NCI-H187 (cell line): ENCODE data around the gene RPAP2.
"Not testable (repeated sequence)": the region's sequence is repeated elsewhere in the genome, so short reads cannot be mapped to it uniquely, and the experiment has no call there.

Experiments
- DNase-seq, 2 experiments: peaks; one replicate each; lab custom pipeline; 2025; lab: John Stamatoyannopoulos, UW

The RPAP2 gene

DNA sequence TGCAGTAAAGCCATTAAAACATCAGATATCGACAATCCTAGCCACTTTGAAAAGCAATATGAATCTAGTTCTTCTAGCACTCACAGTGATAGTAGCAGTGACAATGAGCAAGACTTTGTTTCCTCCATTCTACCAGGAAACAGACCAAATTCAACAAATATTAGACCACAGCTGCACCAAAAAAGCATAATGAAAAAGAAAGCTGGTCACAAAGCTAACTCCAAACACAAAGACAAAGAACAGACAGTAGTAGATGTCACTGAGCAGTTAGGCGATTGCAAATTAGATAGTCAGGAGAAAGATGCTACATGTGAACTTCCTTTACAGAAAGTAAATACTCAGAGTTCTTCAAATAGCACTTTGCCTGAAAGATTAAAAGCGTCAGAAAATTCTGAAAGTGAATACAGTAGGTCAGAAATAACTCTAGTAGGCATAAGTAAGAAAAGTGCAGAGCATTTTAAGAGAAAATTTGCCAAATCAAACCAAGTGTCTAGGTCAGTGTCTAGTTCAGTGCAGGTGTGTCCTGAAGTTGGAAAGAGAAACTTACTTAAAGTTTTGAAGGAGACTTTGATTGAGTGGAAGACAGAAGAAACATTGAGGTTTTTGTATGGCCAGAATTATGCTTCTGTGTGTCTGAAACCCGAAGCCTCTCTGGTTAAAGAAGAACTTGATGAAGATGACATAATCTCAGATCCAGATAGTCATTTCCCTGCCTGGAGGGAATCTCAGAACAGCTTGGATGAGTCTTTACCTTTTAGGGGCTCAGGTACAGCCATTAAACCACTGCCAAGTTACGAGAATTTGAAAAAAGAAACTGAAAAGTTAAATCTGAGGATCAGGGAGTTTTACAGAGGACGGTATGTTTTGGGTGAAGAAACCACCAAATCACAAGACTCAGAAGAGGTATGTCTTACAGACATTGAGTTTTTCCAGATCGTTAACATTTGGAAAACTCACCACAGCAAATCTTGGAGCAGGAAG lies 24.9 kb downstream of the RPAP2 start:
- DNase-seq: no peak

DNA sequence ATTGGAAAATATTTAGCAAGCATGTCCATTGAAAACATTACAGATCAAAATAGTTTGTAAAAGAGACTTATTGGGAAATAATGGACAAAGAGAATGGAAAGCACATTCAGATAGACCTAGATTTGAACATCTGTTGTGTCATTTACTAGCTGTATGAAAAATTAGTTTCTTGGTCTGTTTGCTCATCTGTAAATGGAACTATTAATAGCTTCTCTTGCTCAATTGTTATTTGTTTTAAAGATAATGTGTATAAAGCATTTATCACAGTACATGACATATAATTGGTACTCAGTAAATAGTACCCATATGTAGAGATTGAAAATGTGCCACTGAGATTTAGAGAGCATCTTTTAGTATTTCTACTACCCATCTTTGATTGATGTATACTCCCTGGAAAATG lies 25.9 kb downstream of the RPAP2 start:
- no peak for DNase-seq

DNA sequence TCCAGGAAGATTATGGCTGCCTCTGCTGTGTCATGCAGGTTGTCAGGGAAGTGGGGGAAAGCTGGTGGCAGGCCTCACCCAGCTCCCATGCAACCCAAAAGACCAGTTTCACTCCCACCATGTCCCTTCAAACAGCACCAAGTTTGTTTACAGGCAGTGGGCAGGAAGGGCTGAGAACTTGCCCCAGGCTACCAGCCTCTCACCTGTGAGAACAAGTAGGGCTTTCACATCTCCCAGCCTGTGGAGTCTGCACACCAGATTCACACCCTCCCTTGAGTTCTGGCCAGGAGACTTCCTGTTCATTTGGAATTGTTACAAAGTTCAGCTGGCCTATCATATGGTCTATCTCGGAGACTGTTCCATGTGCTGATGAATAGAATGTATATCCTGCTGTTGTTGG lies 27.8 kb downstream of the RPAP2 start:
- DNase-seq: no peak

DNA sequence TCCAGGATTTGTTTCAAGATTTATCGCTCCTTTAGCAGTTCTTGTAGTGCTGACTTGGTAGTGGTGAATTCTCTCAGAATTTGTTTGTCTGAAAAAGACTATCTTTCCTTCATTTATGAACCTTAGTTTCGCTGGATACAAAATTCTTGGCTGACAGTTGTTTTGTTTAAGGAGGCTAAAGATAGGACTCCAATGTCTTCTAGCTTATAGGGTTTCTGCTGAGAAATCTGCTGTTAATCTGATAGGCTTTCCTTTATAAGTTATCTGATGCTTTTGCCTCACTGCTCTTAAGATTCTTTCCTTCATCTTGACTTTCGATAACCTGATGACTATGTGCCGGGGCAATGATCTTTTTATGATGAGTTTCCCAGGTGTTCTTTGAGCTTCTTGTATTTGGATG lies 28.9 kb downstream of the RPAP2 start:
- DNase-seq: no peak

DNA sequence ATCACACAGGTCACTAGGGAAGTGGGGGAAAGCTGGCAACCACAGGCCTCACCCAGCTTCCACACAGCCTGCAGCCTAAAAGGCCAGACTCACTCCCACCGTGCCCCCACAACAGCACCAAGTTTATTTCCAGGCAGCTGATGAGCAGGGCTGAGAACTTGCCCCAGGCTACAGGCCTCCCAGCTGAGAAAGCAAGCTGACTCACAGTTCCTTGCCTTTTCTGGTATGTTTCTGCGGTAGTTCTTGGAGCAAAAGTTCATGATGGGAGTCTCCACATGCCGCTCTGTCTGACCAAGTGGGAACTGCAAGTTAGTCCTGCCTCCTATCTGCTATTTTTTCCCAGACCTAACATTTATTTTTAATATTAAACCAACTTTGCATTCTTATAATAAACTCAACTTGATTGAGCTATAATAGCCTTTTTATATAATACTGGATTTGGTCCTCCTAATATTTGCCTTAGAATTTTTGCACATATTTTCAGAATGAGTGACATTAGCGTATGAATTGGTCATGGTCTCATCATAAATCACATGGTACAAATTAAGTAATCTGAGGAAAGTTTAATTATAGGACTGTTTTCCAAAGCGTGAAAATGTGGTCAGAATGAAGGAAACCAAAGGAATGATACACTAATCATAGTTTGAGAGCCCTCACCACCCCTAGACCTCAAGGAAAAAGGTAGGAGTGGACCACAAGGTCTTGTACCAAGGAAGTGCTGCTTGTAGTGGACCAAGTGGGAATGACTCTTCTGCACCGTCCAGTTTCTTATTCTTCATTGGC lies 30.7 kb downstream of the RPAP2 start:
- DNase-seq: no peak

DNA sequence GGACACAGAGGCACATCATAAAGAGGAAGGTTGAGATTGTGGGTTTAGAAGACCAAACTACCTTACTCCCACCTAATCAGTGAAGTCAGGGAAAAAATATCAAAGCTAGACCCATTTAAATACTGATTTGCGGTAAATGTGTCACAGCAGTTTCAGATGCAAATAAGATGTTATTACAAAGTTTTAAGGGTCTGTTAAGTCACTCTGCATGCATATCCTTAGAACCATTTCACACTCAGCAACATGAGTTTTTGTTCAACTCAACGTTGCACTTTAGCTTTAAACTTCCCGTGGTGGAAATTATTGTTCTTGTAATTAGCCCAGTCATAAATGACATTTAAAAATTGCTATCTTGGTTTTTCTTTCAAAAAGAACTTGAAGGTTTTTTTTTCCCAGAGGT lies 34.8 kb downstream of the RPAP2 start:
- no peak for DNase-seq

DNA sequence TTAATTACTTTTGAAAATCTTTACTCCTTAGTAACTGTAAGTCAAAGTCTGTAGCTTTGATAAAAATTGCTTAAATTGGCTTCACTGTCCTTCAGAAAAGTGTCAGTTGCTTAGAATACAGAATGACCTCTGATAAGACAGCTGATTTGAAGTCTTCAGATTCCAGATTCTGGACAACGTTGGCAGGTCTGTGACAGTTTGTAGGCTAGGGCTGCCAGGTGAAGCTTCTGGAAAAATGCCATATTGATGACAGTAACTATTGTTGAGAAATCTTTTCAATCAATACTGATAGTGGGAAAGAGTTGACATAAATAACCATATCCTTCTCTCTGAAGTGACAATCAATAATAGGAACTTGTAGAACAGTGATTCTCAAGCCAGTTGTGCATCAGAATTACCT lies 41.3 kb downstream of the RPAP2 start:
- DNase-seq: no peak

DNA sequence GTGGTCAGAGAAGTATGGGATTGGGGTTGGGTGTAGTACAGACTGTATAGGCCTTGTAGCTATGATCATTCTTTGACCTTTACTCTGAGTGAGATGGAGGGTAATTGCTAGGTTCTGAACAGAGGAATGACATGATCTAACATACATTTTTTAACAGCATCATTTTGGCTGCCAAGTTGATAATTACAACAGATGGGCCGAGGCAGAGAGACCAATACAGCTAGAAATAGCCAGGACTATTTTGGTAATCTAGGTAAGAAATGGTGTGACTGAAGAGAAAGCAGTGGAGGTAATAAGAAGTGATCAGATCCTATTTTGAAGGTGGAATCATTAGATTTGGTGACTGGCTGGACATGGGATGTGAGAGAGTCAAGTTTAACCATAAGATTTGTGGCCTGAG lies 43.5 kb downstream of the RPAP2 start:
- DNase-seq: no peak

DNA sequence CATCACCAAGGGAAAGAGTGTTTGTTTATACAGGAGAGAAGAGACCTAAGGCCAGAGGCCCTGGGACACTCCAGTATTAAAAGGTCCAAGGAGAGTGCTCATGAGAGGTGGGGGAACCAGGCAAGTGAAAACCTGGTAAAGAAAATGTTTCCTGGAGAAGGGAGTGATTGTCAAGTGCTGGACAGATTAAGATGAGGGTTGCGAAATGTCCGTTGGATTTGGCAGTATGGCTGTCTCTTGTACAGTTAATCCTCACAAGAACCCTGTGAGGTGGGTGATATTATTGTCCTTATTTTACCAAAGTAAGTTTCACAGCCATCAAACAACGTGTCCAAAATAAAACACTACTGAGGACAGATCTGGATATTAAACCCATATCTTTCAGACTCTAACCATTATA lies 44.2 kb downstream of the RPAP2 start:
- DNase-seq: no peak

DNA sequence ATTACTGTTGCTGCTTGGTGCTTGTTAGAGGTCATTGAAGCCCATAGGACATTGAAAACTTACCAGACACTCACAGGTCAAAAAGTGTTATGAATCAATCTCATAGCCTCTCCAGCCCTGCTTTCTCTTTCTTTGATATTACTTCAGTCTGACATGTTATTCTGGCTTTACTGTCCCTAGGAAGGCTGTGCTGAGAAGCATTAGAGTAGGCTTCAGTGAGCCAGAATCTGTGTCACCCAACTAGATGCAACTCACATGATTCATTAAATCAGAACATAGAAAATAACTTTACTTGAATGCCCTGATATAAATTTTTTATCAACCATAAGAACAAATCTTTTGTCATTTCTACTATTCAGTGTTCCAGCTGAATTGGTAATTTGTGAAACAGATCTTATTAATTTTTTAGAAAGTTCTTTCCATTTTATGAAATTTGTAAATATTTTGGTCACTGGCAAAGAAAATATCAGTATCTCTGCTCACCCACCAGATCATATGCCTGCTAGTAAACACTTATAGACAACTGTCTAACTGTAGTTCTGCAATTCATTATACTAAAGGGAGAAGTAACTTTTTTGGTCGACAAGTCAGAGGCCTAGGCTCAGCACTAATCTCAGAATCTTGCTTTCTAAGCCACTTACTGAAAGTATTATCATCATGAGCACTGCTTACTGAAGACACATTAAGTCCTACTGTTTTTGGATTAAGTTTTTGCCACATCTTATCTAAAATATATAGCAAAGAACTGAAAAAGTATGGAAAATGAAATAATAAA lies 48.2 kb downstream of the RPAP2 start:
- no peak for DNase-seq

DNA sequence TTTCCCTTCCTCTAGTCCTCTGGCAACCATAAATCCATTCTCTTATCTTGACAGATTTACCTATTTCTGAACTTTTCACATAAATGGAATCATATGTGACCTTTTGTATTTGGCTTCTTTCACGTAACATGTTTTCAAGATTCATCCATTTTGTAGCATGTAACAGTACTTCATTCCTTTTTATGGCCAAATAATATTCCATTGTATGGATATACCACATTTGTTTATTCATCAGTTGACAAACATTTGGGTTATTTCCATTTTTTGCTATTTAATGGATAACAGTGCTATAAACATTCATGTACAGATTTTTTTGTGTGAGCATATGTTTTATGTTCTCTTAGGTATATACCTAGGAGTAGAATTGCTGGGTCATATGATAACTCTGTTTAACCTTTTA lies 54.0 kb downstream of the RPAP2 start:
- no peak for DNase-seq

DNA sequence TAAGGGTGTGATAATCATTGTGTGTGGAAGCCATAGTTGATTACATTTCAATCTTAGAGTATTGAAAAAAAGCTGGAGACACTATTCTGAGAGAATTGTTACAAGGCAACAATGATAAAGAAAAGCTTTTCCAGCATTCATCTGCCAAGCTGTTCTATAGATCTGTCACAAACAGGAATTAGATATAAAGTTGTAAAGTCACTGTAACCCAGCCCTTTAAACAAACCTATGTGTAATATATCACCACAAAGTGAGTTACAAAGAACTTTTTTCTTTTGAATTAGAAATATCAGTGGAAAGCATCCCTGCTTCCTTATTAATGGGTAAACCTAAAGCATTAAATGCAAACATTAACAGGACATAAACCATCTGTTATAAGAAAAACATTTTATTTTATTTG lies 55.4 kb downstream of the RPAP2 start:
- no peak for DNase-seq

DNA sequence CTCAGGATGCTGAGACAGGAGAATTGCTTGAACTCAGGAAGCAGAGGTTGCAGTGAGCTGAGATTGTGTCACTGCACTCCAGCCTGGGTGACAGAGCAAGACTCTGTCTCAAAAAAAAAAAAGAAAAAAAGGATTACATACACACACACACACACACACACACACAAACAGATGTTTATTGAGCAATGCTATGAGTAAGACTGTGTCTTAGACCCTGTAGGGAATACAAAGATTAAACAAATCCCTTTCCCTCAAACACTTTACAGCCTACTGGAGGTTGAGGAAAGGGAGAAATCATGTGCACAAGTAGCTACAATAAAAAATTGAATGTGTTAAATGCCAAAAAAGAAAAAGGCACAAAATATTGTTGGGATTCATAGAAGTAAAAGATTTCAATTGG lies 58.1 kb downstream of the RPAP2 start:
- DNase-seq: no peak

DNA sequence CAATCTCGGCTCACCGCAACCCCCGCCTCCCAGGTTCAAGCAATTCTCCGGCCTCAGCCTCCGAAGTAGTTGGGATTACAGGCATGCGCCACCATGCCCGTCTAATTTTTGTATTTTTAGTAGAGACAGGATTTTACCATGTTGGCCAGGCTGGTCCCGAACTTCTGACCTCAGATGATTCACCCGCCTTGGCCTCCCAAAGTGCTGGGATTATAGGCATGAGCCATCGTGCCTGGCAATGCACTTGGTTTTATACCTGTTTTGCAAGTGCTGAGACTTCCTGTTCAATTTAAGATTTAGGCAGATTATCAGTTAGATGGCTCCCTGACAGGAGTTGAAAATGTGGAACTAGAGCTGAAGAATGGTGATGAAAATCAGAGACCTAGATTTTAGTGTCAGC lies 60.5 kb downstream of the RPAP2 start:
- DNase-seq: not testable (repeated sequence)

DNA sequence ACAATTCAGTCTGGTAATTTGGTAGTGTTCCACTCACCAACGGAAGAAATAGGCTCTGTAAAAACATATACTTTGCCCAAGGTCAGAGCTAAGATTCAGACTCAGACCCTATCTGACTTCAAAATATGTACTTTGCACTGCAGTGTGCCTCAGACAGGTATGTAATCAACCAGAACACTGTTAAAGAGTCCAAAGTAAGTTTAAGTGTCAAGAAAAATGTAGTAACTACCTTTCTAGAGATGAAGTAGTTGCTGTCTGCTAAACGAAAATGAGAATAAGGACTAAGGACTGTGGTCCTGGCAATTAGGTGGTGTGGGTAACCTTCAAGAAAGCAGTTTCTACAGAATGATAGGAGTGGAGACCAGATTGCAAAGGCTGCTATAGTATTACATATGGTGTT lies 61.1 kb downstream of the RPAP2 start:
- DNase-seq: no peak

DNA sequence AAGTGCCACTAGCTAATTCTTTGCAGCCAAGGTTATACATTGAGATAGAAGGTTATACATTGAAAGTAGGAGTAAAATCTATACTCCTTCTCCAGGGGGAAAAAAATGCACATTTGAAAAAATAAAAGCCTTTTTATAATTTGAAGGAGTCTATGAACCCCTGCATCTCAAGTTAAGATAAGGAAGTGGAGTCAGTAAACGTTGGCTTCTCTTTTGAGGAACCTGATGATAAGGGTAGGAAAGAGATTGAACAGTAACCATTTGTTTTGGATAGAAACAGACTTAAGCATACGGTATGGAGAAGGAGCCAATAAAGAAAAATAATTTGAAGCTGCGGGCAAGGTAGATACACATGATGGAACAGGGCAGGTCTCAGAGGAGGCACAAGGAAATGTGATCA lies 64.1 kb downstream of the RPAP2 start:
- DNase-seq: no peak

DNA sequence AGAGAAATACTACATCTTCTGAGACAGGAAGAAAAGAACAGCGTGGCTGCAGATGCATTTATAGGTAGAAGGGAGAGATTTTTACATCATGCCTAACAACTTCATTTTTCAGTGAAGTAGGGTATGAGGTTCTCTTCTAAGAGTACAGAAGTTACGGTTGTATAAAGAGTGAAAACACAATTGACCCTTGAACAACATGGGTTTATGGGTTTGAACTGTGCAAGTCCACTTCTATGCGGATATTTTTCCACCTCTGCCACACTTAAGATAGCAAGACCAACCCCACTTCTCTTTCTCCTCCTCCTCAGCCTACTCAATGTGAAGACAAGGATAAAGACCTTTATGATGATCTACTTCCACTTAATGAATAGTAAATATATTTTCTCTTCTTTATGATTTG lies 64.5 kb downstream of the RPAP2 start:
- DNase-seq: no peak

DNA sequence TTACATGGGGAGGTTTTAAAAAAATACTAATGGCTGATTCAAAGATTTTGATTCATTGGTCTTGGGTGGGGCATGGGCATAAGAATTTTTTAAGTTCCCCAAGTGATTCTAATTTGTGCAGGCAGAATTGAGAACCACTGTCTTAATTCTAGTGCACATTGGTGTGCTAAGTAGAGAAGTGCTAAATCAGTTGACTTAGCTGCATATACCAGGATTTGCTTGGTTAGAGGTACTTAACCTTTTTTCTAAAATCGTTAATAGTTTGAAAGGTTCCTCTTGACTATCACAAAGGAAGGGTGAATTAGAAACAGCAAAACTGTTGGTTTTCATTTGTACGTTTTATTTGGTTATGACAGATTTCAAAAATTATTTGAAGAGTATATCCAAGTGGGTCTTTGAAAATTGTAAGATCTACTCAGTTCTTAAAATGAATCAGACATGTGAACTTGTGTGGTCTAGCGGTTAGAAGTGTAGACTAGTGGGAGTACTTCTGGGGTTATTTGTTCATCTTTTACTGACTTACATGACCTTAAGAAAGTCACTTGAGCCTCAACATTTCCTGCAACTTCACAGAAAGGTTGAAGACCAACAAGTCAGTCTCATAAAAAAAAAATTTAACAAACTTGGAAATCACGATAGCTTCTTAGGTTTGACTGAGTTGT lies 66.7 kb downstream of the RPAP2 start:
- DNase-seq: no peak

DNA sequence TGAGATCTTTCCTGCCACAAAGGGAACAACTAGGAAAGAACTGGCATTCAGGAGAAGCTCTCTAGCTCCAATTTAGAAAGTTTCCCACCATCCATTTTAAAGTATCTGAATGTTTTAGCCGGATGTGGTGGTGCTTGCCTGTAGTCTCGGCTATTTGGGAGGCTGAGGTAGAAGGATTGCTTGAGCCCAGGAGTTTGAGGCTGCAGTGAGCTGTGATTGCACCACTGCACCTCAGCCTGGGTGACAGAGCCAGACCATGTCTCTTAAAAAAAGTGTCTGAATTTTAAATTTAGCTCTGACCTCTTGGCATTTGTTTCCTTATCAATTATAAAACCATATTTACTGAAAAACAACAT lies 67.2 kb downstream of the RPAP2 start:
- no peak for DNase-seq

DNA sequence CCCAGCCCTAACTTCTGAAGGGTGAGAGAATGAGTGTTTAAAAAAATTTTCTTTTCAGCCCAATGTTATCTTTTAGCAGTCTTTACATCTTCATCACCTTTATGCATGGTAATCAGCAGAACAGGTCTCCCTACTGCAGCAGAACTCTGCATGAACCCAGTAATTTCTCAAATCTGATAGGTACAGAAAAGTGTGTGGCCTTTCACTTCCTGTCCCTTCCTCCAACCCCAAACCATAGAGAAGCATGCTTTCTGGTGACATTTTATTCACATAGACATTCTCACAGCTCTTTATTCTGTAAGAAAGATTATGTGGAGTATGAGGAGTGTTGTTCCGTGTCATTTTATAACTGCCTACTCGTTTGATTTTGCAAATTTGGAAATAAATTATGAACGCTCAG lies 68.6 kb downstream of the RPAP2 start:
- DNase-seq: no peak

DNA sequence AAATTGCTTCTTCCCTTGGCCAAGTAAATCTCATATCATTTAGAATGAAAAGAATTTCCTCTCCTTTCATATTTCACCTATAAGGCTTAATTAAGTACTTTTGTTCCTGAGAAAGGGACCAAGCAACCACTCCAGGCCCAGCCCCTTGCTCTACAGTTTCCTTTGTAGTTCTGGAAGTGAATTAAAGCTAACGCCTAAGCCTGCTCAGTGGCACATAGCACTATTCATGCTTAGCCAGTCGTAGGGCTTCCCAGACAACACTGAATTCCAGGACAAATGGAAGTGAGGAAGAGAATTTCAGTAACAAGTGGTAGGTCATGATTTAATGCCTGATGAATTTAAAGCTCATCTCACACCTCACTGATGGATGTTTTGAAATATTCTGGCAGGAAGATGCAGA lies 73.3 kb downstream of the RPAP2 start:
- DNase-seq: no peak

DNA sequence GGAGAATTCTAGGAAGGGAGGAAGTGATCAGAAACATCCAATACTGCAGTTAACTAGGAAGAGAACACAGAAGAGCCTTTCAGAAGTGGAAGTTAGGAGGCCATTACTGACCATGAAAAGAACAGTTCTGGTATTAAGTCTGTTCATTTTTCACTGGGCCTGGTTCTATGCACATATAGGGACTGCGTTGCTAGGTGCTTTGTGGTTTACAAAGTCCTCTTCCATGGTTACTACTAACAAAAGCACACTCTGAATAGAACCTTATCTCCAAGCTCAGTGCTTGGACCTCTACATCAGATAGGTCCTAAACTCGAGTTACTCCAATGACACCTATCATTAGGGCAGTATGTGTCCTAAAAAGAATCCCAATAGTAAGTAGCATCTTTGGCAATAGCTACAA lies 75.4 kb downstream of the RPAP2 start:
- no peak for DNase-seq
